ENCODE measurements around the gene B3GALT6. TPM values are rescaled to one million over a fixed set of nuclear protein-coding genes. Genes with fewer than 3 reads are reported as not detected.

B3GALT6 gene
- total and polyA plus RNA-seq, 2 experiments from 2014 or later: 6.5 to 52.5 TPM

DNA sequence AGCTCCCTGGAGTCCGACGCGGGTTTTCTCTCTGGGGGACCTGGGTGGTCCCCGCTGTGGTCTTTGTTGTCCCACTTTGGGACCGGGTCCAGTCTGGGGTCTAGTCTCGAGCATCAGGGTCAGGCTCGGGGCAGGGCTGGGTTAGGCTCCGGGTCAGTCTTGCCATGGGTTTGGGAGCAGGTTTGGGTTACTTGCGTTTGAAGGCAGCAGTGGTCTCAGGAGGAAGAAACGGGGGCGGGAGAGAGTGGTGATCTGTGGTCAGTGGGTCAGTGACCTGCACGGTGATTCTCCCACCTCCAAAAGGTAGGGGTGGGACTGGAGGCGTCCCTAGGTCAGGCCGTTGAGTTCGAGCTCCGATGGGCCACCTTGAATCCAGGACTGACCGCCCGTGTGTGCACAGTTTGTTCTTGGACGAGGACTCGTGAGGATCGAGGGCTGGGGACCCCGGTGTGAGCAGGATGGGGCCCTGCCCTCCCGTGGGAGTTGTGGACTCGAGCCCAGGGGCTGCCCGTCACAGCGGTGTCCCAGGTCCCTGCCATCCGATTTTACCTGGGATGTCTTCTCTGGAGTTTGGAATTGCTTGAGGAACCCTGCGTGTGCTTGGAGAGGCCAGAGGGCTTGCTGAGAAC lies 2.3 kb downstream of the B3GALT6 start:
- peaks cover 13% of the 10 kb centered on the region for H3K4me1 ChIP-seq (ENCODE audit: insufficient read depth)
- H3K4me2 ChIP-seq (ENCODE audit: unreplicated experiment): no peak overlapping the region
- no peaks in the 10 kb centered on the region for H3K36me3 ChIP-seq (ENCODE audit: low read depth)
- H3K9ac ChIP-seq: no peak overlapping the region
- H3F3A ChIP-seq (ENCODE audit: insufficient read depth): peaks cover 12% of the 10 kb centered on the region
- in situ Hi-C loops (cut with MboI): no loop called here
- DNase-seq: no peak
- WGBS, 2 experiments (ENCODE audit: low coverage in 1 of 2, low lambda C conversion rate in 2 of 2, missing lambda C conversion rate in 2 of 2): 91 to 94% methylated on average over 28 of the region's 28 CpGs
- no peaks in the 10 kb centered on the region for H4K20me1 ChIP-seq (ENCODE audit: insufficient read depth)
- no peak for TF ChIP-seq EZH2phosphoT487 (IDR thresholded peaks at IDR 0.05; ENCODE audit: insufficient read depth, low read depth)
- H3K9me3 ChIP-seq (ENCODE audit: low read depth): no peaks in the 10 kb centered on the region
- no peaks in the 10 kb centered on the region for H3K9me2 ChIP-seq (ENCODE audit: insufficient read depth)
- H3K4me3 ChIP-seq: no peak overlapping the region
- H2AFZ ChIP-seq: no peak overlapping the region
- no peaks in the 10 kb centered on the region for H3K27me3 ChIP-seq (replicated peaks; ENCODE audit: insufficient read depth)
- H3K79me2 ChIP-seq (ENCODE audit: insufficient read depth): peaks cover 44% of the 10 kb centered on the region
- H3K27ac ChIP-seq: no peak overlapping the region

DNA sequence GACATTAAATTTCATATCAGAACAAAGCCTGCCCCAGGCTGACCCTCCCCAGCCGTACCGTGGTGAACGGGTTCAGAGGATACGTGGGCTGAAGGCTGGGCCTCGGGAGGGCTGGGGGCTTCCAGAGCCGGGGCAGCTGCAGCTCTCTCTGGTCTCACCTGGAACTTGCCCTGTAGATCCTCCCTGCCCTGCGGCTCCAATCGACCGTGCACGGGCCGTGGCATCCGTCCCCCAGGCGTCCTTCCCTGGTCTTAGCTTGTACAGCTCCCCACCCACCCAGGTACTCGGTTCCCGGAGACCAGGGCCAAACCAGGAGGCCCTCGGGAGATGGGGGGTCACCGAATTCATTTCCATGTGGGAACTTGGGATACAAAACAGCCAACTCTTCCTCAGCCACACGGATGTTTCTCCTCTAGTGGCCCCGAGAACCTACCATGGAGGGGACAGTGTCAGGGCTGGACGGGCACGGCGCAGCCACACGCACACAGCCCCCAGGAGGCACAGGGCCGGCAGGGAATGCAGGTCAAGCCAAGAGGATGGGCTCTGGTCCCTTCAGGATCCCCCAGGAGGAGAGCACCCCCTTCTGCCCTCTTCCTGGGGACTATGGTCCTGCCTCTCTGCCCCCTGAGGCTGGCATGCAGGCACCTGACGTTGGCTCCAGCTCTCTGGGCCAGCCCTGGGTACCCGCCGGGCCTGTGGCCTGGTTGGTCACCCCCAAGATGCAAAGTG lies 3.1 kb downstream of the B3GALT6 start:
- peaks cover 35% of the 10 kb centered on the region for H3K79me2 ChIP-seq (ENCODE audit: insufficient read depth)
- H3K9me3 ChIP-seq (ENCODE audit: low read depth): no peaks in the 10 kb centered on the region
- H3K9ac ChIP-seq: no peak overlapping the region
- 85 to 88% methylated on average over 26 to 27 of the region's 27 CpGs for WGBS, 2 experiments (ENCODE audit: low coverage in 1 of 2, low lambda C conversion rate in 2 of 2, missing lambda C conversion rate in 2 of 2)
- TF ChIP-seq EZH2phosphoT487 (IDR thresholded peaks at IDR 0.05; ENCODE audit: insufficient read depth, low read depth): no peak
- no peaks in the 10 kb centered on the region for H3K27me3 ChIP-seq (replicated peaks; ENCODE audit: insufficient read depth)
- H2AFZ ChIP-seq: no peak overlapping the region
- H3K36me3 ChIP-seq (ENCODE audit: low read depth): no peaks in the 10 kb centered on the region
- H4K20me1 ChIP-seq (ENCODE audit: insufficient read depth): no peaks in the 10 kb centered on the region
- no peaks in the 10 kb centered on the region for H3K9me2 ChIP-seq (ENCODE audit: insufficient read depth)
- no peak overlapping the region for H3K4me2 ChIP-seq (ENCODE audit: unreplicated experiment)
- H3F3A ChIP-seq (ENCODE audit: insufficient read depth): peaks cover 10% of the 10 kb centered on the region
- H3K4me3 ChIP-seq: no peak overlapping the region
- no peak overlapping the region for H3K27ac ChIP-seq
- DNase-seq: no peak
- peaks cover 10% of the 10 kb centered on the region for H3K4me1 ChIP-seq (ENCODE audit: insufficient read depth)
- in situ Hi-C loops (cut with MboI): no loop called here

DNA sequence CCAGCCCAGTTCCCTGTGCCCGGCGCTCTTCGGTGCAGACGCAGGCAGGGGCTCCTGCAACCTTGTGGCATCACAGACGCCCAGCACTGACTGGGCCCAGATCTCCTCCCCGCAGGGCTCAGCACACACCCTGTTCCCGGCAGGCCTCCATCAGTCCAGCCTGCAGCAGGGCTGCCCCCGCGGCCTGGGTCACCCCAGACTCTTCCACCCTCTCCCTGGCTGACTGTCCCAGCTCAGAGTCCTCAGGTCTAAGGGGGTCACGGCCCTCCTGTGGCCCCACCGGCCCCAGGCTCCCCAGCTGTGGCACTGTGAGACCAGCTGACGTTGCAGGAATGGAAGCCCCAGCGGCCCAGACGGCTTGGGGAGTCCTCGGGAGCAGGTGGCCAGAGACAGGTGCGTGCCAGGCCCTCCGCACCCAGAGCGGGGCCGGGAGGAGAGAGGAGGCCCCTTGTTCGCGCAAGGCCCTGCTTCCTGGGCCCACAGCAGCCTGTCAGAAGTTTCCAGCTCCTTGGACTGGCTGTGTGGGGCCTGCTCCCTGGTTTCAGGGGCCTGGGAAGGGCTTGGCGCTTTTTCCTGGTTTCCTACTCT lies 4.2 kb downstream of the B3GALT6 start:
- H3K4me1 ChIP-seq (ENCODE audit: insufficient read depth): peaks cover 6% of the 10 kb centered on the region; the same call in 1 of the 2 replicates
- WGBS, 2 experiments (ENCODE audit: low coverage in 1 of 2, low lambda C conversion rate in 2 of 2, missing lambda C conversion rate in 2 of 2): 72 to 82% methylated on average over 15 to 19 of the region's 22 CpGs
- no peak overlapping the region for H2AFZ ChIP-seq
- H3K9me3 ChIP-seq (ENCODE audit: low read depth): no peaks in the 10 kb centered on the region
- no peaks in the 10 kb centered on the region for H3K9me2 ChIP-seq (ENCODE audit: insufficient read depth)
- H3K27ac ChIP-seq: no peak overlapping the region
- no peak overlapping the region for H3K4me2 ChIP-seq (ENCODE audit: unreplicated experiment)
- H3K9ac ChIP-seq: no peak overlapping the region
- TF ChIP-seq EZH2 (IDR thresholded peaks at IDR 0.05; ENCODE audit: insufficient read depth, poor library complexity, severe bottlenecking) (no peak), EZH2phosphoT487 (IDR thresholded peaks at IDR 0.05; ENCODE audit: insufficient read depth, low read depth) (no peak)
- no peaks in the 10 kb centered on the region for H3K27me3 ChIP-seq (replicated peaks; ENCODE audit: insufficient read depth)
- H3F3A ChIP-seq (ENCODE audit: insufficient read depth): peaks cover under 1% of the 10 kb centered on the region
- DNase-seq: no peak
- H3K79me2 ChIP-seq (ENCODE audit: insufficient read depth): peaks cover 24% of the 10 kb centered on the region
- H3K36me3 ChIP-seq (ENCODE audit: low read depth): no peaks in the 10 kb centered on the region
- in situ Hi-C loops (cut with MboI): no loop called here
- no peak overlapping the region for H3K4me3 ChIP-seq
- no peaks in the 10 kb centered on the region for H4K20me1 ChIP-seq (ENCODE audit: insufficient read depth)

DNA sequence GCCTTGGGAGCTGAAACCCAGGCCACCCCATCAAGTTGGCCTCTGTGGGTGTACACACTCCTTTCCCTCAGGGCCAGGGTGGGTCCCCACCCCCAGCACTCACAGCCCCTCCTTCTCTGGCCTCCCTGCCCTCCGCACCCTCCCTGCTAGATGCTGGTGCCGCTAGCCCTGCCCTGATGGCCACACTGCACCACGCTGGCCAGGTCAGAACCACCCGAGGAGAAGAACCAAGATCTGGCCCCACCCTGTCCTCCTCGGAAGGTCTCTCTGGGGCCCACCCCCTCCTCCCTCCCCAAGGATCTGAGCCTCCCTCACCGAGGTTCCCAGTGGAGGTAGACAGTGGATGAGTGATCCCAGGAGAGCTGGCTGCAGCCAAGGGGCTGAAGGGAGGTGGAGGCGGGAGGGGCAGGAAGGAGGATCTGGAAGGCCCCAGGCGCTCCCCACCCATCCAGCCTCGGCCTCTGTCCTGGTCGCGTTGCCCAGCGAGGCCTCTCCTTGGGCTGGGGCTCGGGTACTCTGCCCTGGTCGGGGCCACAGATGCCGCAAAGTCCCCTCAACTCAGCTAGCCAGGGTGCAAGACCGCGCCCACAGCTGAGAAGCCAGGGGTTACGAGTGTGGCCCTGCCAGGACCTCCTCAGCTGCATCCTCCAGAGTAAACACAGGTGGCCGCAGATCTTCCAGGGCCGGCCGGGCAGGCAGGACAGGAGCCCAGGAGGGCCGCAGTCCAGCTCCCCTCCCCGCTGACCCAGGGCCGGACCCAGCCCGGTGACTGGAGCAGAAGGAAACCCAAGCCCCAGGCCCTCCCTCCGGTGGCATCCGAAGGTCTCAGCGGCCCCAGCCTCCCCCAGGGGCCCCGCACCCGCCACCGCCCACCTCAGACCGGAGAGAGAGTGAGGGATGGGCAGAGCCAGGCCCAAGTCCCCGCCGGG lies 5.2 kb downstream of the B3GALT6 start:
- Histone ChIP-seq H3K36me3 (ENCODE audit: low read depth) (no peaks in the 10 kb centered on the region), H3K79me2 (ENCODE audit: insufficient read depth) (peaks cover 21% of the 10 kb centered on the region), H3K9ac (no peak overlapping the region), H4K20me1 (ENCODE audit: insufficient read depth) (no peaks in the 10 kb centered on the region), H3K9me3 (ENCODE audit: low read depth) (no peaks in the 10 kb centered on the region), H2AFZ (no peak overlapping the region), H3K4me1 (ENCODE audit: insufficient read depth) (peaks cover 6% of the 10 kb centered on the region; the same call in 1 of the 2 replicates), H3K27me3 (replicated peaks; ENCODE audit: insufficient read depth) (no peaks in the 10 kb centered on the region), H3K4me2 (ENCODE audit: unreplicated experiment) (no peak overlapping the region), H3F3A (ENCODE audit: insufficient read depth) (no peaks in the 10 kb centered on the region), H3K9me2 (ENCODE audit: insufficient read depth) (no peaks in the 10 kb centered on the region), H3K4me3 (no peak overlapping the region), H3K27ac (no peak overlapping the region)
- 51% methylated on average over 17 to 29 of the region's 34 CpGs for WGBS, 2 experiments (ENCODE audit: low coverage in 1 of 2, low lambda C conversion rate in 2 of 2, missing lambda C conversion rate in 2 of 2)
- in situ Hi-C loops (cut with MboI): no loop called here
- no peak for TF ChIP-seq EZH2phosphoT487 (IDR thresholded peaks at IDR 0.05; ENCODE audit: insufficient read depth, low read depth)
- TF ChIP-seq EZH2 (IDR thresholded peaks at IDR 0.05; ENCODE audit: insufficient read depth, poor library complexity, severe bottlenecking): no peak
- DNase-seq: no peak
